Stimulated activated CD4-positive, alpha-beta T cell treated with anti-CD3 and anti-CD28 coated beads, Interleukin-4, amount 100 ng/mL, for 4 hours (primary cell): ENCODE results near the gene LHX5.

ENCODE experiments used
- DNase-seq, 2 experiments: peaks; one replicate each; pipeline ENCODE4 v3.0.0-alpha.2; 2020

LHX5 gene

GRCh38 chr12:113477171-113477841 is 5.6 kb upstream of the LHX5 start:
- no peak for DNase-seq

- DNase-seq = no peak
These were observed 4.7 kb upstream of the LHX5 start for GRCh38 chr12:113476176-113476986.

- no peak for DNase-seq
These were observed 3.9 kb upstream of the LHX5 start for GRCh38 chr12:113475451-113476175.

GRCh38 chr12:113474635-113475436 is 3.2 kb upstream of the LHX5 start:
- no peak for DNase-seq

- DNase-seq = no peak
These were observed 2.3 kb upstream of the LHX5 start for GRCh38 chr12:113473942-113474341.

- DNase-seq = no peak
These were observed 1.7 kb upstream of the LHX5 start for GRCh38 chr12:113473400-113473799.

- no peak for DNase-seq
These were observed 785 bp upstream of the LHX5 start for GRCh38 chr12:113472191-113473121.

- no peak for DNase-seq
These were observed 626 bp downstream of the LHX5 start for GRCh38 chr12:113470871-113471618.

GRCh38 chr12:113469949-113470743 is 1.5 kb downstream of the LHX5 start:
- no peak for DNase-seq

GRCh38 chr12:113469224-113469948 is 2.3 kb downstream of the LHX5 start:
- DNase-seq = no peak

- DNase-seq = no peak
These were observed 3.1 kb downstream of the LHX5 start for GRCh38 chr12:113468365-113469223.

- DNase-seq = no peak
These were observed 3.9 kb downstream of the LHX5 start for GRCh38 chr12:113467502-113468364.

- DNase-seq = no peak
These were observed 4.5 kb downstream of the LHX5 start for GRCh38 chr12:113467142-113467501.

GRCh38 chr12:113466454-113467141 is 5.1 kb downstream of the LHX5 start:
- no peak for DNase-seq

- DNase-seq = no peak
These were observed 5.7 kb downstream of the LHX5 start for GRCh38 chr12:113465808-113466453.
